Keratinocyte (primary cell): ENCODE results near the gene ZNF423.

Experiments used
- CTCF ChIP-seq, 3 experiments: IDR thresholded peaks in 1 of 3; conservative IDR thresholded peaks in 1 of 3; optimal IDR thresholded peaks in 1 of 3; 2 replicates in 2 of 3; 3 replicates in 1 of 3; pipeline versions ENCODE3 to v1.5.1; 2011; ENCODE audit warnings: low read length in 3 of 3, mild to moderate bottlenecking in 3 of 3, moderate library complexity in 2 of 3, control low read depth in 1 of 3, inconsistent platforms in 1 of 3; ENCODE audit not compliant: insufficient read depth in 2 of 3; ENCODE audit errors: extremely low read depth in 1 of 3
- EZH2 ChIP-seq: IDR thresholded peaks from one replicate; pipeline ENCODE4 v1.6.1; 2012; ENCODE audit warnings: inconsistent platforms, mild to moderate bottlenecking, low read length, moderate library complexity

- TF ChIP-seq CTCF (optimal IDR thresholded peaks at IDR 0.05 in 1 of 3, IDR thresholded peaks at IDR 0.05 in 1 of 3, conservative IDR thresholded peaks at IDR 0.05 in 1 of 3; ENCODE audit: extremely low read depth in 1 of 3, insufficient read depth in 2 of 3, low read length in 3 of 3) (no peak), EZH2 (no peak)
Measured at GRCh38 chr16:49902908-49903307, 47.0 kb upstream of the ZNF423 start.
